HG02943 (cell line): ENCODE results near the gene OR9Q1.
"Not testable (repeated sequence)": the region's sequence is repeated elsewhere in the genome, so short reads cannot be mapped to it uniquely, and the experiment has no call there.

Source experiments
- ATAC-seq: cut with Tn5 transposase; IDR thresholded peaks from one replicate; pipeline ENCODE4 v1.9.1; 2021; ENCODE audit warnings: mild to moderate bottlenecking, low read depth, moderate library complexity; ENCODE audit not compliant: unreplicated experiment

The OR9Q1 gene

GRCh38 chr11:58125469-58125868 is 101.8 kb downstream of the OR9Q1 start, which contains the start of gene OR9I1:
Gene OR9I1 (minus strand): TSS chr11:58125530. CDS start chr11:58119444, 6,086 bp downstream.
- ATAC-seq, result no peak

DNA sequence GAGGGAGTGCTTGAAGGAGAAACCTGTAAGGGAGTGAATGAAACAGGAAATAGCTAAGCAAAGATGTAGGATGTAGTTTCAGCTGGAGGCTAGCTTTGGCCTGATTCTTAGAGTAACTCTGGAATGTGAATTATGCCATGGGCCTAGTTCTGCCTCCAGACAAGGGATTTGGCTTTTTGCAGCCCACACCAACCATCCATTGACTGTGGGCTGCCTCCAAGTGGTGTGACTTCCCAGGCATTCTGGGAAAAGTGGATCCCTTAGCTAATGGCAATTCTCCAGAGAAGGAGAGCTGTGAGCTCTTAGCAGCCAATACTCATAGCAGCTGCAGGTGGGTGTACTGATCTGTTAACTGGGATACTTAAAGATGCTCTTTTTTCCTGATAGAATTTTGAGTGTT is 103.7 kb downstream of the OR9Q1 start:
- no peak for ATAC-seq

DNA sequence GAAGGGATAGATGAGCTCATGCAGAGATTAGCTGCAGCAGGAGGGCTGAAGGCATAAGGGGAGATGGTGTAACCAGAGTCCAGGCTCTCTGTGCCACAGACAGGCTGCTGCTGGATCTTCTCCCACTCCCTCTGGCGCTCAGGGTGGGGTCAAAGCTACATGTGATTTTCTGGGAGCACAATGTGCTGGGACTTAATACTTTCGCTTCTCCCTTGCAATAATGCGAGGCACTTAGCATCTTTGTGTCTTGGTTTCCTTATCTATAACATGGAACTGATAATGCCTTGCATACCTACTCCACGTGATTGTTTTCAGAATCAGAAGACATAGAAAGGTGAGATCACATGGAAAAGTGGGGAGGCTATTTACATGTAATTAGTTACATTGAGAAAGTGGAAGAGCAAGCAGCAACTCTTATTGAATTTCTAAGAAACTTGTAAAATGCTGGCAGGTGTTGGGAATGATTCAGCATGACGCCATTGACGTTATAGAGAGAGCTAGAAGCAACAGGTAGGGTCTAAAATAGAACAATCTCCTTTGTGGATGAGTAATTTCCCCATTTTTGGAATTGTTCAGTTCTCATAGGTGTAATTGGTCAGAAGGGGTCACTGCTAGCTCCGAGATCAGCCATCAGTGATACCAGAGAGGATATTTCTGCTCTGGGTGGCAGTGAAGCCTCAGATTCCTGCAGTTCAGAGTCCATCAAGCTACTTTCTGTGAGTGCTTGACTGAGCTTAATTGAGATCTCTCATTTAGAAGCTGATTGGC is 109.8 kb downstream of the OR9Q1 start:
- ATAC-seq, result no peak

- no peak for ATAC-seq
Measured at GRCh38 chr11:58134151-58134550, 110.5 kb downstream of the OR9Q1 start.

- no peak for ATAC-seq
Measured at GRCh38 chr11:58135171-58135570, 111.5 kb downstream of the OR9Q1 start.

DNA sequence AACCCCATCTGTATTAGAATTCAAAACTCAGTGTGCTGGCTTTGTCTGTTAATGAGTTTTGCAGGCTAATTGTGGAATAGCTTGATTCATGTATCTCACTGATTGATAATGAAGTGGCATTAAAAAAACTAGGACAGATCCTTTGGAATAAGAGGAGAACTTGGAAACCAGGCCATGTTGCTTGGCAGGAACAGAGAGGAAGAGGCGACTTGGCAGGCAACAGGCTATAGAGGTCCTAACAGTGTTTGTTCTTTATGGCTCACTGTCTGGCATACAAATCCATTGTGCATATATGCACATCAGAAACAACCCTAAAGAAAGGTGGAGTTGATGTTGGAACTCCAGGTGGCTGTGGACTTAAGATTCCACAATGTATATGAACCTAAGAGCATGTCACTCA is 119.1 kb downstream of the OR9Q1 start:
- ATAC-seq, result no peak

- ATAC-seq, result no peak
Measured at GRCh38 chr11:58152781-58153180, 129.1 kb downstream of the OR9Q1 start.

GRCh38 chr11:58164389-58164788 is 140.7 kb downstream of the OR9Q1 start:
- ATAC-seq, result no peak

GRCh38 chr11:58164990-58165389 is 141.3 kb downstream of the OR9Q1 start:
- ATAC-seq, result no peak

DNA sequence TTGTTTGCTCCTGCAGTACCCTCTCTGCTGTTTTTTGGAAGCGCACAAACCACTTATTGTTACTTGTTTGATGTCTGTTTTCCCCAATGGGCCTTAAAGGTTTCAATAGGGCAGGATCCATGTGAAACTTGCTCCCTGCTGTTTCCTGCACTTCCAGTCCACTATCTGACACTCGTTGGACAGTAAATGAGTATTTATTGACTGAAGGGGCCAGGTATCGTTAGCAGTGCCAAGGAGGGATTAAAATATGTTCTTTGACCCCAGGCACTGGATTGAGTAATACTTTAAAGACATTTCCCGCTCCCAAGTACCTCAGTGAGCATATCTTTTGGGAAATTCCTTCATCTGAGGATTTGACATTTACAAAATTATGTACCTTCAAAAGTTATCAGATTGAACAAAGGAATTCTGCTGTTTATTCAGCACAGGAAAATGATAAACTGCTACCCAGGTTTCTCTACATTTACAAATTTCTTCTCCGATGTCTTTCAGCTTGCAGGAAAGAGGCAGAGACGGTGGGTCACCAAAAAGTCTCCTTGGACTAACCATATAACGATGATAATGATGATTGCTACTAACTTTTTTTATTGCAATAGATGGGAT is 141.9 kb downstream of the OR9Q1 start:
- ATAC-seq, result no peak

- ATAC-seq, result no peak
Measured at GRCh38 chr11:58177409-58178054, 153.9 kb downstream of the OR9Q1 start.

- ATAC-seq, result no peak
Measured at GRCh38 chr11:58178444-58178843, 154.8 kb downstream of the OR9Q1 start.

DNA sequence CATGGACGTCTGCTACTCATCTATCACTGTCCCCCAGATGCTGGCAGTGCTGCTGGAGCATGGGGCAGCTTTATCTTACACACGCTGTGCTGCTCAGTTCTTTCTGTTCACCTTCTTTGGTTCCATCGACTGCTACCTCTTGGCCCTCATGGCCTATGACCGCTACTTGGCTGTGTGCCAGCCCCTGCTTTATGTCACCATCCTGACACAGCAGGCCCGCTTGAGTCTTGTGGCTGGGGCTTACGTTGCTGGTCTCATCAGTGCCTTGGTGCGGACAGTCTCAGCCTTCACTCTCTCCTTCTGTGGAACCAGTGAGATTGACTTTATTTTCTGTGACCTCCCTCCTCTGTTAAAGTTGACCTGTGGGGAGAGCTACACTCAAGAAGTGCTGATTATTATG is 156.0 kb downstream of the OR9Q1 start:
- no peak for ATAC-seq

DNA sequence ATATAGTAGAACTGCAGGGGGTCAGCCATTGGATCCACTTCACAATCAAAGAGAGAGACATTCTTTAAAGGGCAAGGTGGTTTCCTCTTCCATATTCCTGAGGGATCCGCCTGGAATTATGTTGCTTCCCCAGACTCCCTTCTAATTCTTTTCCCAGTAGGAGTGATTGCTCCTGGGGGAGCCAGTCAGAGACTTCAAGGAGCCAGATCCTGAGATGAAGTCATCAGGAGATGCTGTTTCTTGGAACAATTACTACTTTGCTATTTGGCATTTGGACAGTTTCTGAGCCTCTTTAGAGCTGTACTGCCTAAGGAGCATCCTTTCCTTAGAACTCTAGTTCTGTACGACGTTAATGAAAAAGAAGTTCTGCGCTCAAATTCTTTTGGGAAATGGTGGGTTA is 163.3 kb downstream of the OR9Q1 start:
- no peak for ATAC-seq

DNA sequence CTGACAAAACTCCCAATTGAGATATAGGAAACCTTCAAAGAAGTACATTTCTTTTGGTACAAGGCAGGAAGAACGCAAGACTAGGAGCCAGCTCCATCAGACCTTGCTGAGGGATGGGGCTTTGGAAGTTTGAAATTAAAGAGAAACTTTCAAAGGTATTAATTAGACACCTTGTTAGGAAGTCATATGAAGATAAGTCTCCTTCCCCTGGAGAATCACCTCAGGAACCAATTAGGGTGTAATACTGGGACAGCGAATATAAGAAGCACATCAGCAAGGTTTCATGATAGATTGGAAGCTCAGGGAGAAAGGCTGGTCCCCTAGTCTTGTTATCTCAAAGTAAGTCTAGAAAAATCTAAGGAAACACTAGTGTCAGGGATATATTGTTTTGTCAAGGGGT is 165.1 kb downstream of the OR9Q1 start, which contains the start of gene OR9Q2:
OR9Q2 (plus strand) TSS at position 301 of the 400 bp plus-strand sequence. CDS start 1,421 bp downstream, outside the sequence.
- ATAC-seq, result no peak

- no peak for ATAC-seq
Measured at GRCh38 chr11:58192229-58192628, 168.5 kb downstream of the OR9Q1 start.

- no peak for ATAC-seq
Measured at GRCh38 chr11:58193391-58193790, 169.7 kb downstream of the OR9Q1 start.

GRCh38 chr11:58195939-58196338 is 172.3 kb downstream of the OR9Q1 start:
- no peak for ATAC-seq

GRCh38 chr11:58199271-58199670 is 175.6 kb downstream of the OR9Q1 start:
- no peak for ATAC-seq

DNA sequence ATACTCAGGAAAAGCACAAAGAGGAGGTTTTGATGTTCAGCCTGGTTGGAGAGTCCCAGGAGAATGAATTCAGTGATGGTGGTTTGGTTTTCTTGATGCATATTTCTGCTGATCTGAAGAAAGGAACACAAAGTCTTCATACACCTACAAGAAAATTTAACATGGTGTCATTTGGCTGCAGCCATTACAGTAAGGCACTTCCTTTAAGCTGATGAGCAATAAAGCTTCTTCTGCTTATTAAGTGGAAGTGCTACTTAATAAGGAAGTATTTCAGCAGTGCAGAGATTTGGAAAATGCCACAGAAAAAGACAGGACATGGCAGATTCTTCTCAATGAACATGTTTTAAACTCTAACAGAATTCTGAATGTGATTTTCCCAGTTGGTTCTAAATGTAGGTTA is 180.4 kb downstream of the OR9Q1 start, which contains the start of gene OR1S2:
OR1S2 (minus strand) TSS at position 101 of the 400 bp plus-strand sequence; CDS start at position 101, 0 bp downstream.
- ATAC-seq, result no peak

DNA sequence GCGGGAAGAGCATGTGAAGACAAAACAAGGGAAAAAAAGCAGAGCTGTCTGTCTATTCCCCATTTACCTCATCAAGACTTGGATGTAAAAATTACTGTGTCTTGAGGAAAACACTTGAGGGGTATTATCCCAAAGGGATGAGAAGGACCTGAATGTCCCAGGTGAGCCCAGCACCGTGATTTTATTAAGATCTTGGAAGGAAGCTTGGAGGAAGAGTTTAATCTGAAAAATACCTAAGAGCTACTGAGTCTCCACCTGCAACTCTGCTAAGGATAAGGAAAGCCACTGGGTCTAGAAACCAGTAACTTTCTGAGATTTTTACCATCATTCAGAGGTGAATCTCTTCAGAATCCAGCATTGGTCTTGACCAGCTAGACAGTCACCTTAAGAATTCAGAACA is 188.7 kb downstream of the OR9Q1 start, which contains the start of gene OR1S1:
OR1S1 (plus strand) TSS at position 301 of the 400 bp plus-strand sequence.
- not testable (repeated sequence) for ATAC-seq
